Mesendoderm (in vitro differentiated cells): Measurements from ENCODE around the gene TEAD3.

Experiments
- DNase-seq: peaks from one replicate; pipeline ENCODE4 v3.0.0; 2013
- H2AK5ac ChIP-seq: 2 replicates; pipeline ENCODE4 v1.6.1; 2013; ENCODE audit warnings: low read length, inconsistent platforms
- H2BK120ac ChIP-seq: 2 replicates; pipeline ENCODE4 v1.6.1; 2013; ENCODE audit warnings: low read depth, mild to moderate bottlenecking, low read length, moderate library complexity, mixed read lengths
- H2BK15ac ChIP-seq: replicated peaks from 2 replicates; pipeline ENCODE4 v1.6.1; 2013; ENCODE audit warnings: low read depth, mild to moderate bottlenecking, moderate library complexity
- H2BK5ac ChIP-seq: 2 replicates; pipeline ENCODE4 v1.6.1; 2013; ENCODE audit warnings: low read length, inconsistent platforms
- H3K18ac ChIP-seq: 2 replicates; pipeline ENCODE4 v1.6.1; 2013; ENCODE audit warnings: mild to moderate bottlenecking, low read length, mixed read lengths
- H3K23ac ChIP-seq: one replicate; pipeline ENCODE4 v1.6.1; 2013; ENCODE audit warnings: low read length
- H3K27ac ChIP-seq: 2 replicates; pipeline ENCODE4 v1.5.1; 2013; ENCODE audit warnings: low read depth, mild to moderate bottlenecking, inconsistent platforms, low read length, moderate library complexity
- H3K27me3 ChIP-seq: 2 replicates; pipeline ENCODE4 v1.6.1; 2013; ENCODE audit warnings: low read length, control low read depth, mild to moderate bottlenecking, inconsistent platforms; ENCODE audit not compliant: insufficient read depth, poor library complexity
- H3K36me3 ChIP-seq: 2 replicates; pipeline ENCODE4 v1.6.1; 2013; ENCODE audit warnings: low read length, inconsistent platforms; ENCODE audit not compliant: control insufficient read depth, insufficient read depth
- H3K4ac ChIP-seq: one replicate; pipeline ENCODE4 v1.6.1; 2013; ENCODE audit warnings: low read depth, mild to moderate bottlenecking, low read length, moderate library complexity
- H3K4me1 ChIP-seq: 2 replicates; pipeline ENCODE4 v1.6.1; 2013; ENCODE audit warnings: low read depth, low read length, inconsistent platforms; ENCODE audit not compliant: control insufficient read depth
- H3K4me2 ChIP-seq: 2 replicates; pipeline ENCODE4 v1.6.1; 2013; ENCODE audit warnings: low read length
- H3K4me3 ChIP-seq: 2 replicates; pipeline ENCODE4 v1.5.1; 2013; ENCODE audit warnings: mild to moderate bottlenecking, low read length
- H3K56ac ChIP-seq: one replicate; pipeline ENCODE4 v1.6.1; 2013; ENCODE audit warnings: low read length
- H3K79me1 ChIP-seq: 2 replicates; pipeline ENCODE4 v1.6.1; 2013; ENCODE audit warnings: low read length, inconsistent platforms
- H3K79me2 ChIP-seq: 2 replicates; pipeline ENCODE4 v1.6.1; 2013; ENCODE audit warnings: mild to moderate bottlenecking, low read length; ENCODE audit not compliant: control insufficient read depth, insufficient read depth
- H3K9ac ChIP-seq: 2 replicates; pipeline ENCODE4 v1.6.1; 2013; ENCODE audit warnings: low read length, inconsistent platforms
- H4K5ac ChIP-seq: one replicate; pipeline ENCODE4 v1.6.1; 2013; ENCODE audit warnings: low read length
- H4K8ac ChIP-seq: one replicate; pipeline ENCODE4 v1.6.1; 2013; ENCODE audit warnings: low read depth, mild to moderate bottlenecking, control low read depth, low read length, moderate library complexity
- WGBS: extraction: QIAGEN DNeasy Blood & Tissue Kit; methylation state at CpG from one replicate; pipeline ENCODE4 v1.1.7; 2013; ENCODE audit warnings: low lambda C conversion rate, missing lambda C conversion rate; ENCODE audit not compliant: insufficient coverage; ENCODE audit errors: extremely low coverage; 5-methylcytosine and 5-hydroxymethylcytosine counted together

TEAD3 gene

GRCh38 chr6:35505999-35506412 is 9.1 kb upstream of the TEAD3 start:
- H2BK120ac ChIP-seq, result no peak overlapping the region
- H3K18ac ChIP-seq, result no peak overlapping the region
- H3K4ac ChIP-seq, result no peak overlapping the region
- no peak overlapping the region for H2AK5ac ChIP-seq
- H3K4me2 ChIP-seq, result no peak overlapping the region
- no peaks in the 10 kb centered on the region for H3K36me3 ChIP-seq
- no peak overlapping the region for H3K4me3 ChIP-seq
- no peak overlapping the region for H3K23ac ChIP-seq
- peaks cover 1% of the 10 kb centered on the region for H3K4me1 ChIP-seq
- no peaks in the 10 kb centered on the region for H3K79me1 ChIP-seq
- H3K27me3 ChIP-seq, result no peaks in the 10 kb centered on the region
- no peak for DNase-seq
- H4K5ac ChIP-seq, result no peak overlapping the region
- WGBS, result no CpG with 5 or more reads among the region's 21 CpGs
- H4K8ac ChIP-seq, result no peak overlapping the region
- peak overlapping the region; percentile 50 for H3K56ac ChIP-seq
- H3K9ac ChIP-seq, result peak overlapping the region; percentile 24
- H2BK5ac ChIP-seq, result no peak overlapping the region
- no peak overlapping the region for H3K27ac ChIP-seq
- H3K79me2 ChIP-seq, result no peaks in the 10 kb centered on the region
- H2BK15ac ChIP-seq, result no peak overlapping the region

GRCh38 chr6:35503534-35503933 is 6.7 kb upstream of the TEAD3 start:
- Histone ChIP-seq H3K36me3 (no peaks in the 10 kb centered on the region), H3K9ac (no peak overlapping the region)

GRCh38 chr6:35501784-35502183 is 4.9 kb upstream of the TEAD3 start:
- no peak overlapping the region for H3K4me3 ChIP-seq
- H3K36me3 ChIP-seq, result no peaks in the 10 kb centered on the region
- no peak overlapping the region for H2BK15ac ChIP-seq
- no peak overlapping the region for H3K4ac ChIP-seq
- no peak overlapping the region for H3K56ac ChIP-seq
- H3K27me3 ChIP-seq, result no peaks in the 10 kb centered on the region
- peaks cover 3% of the 10 kb centered on the region for H3K79me1 ChIP-seq
- peaks cover 9% of the 10 kb centered on the region for H3K4me1 ChIP-seq
- H3K27ac ChIP-seq, result no peak overlapping the region
- no peak for DNase-seq
- H2BK5ac ChIP-seq, result no peak overlapping the region
- H2AK5ac ChIP-seq, result no peak overlapping the region
- H4K5ac ChIP-seq, result no peak overlapping the region
- H3K4me2 ChIP-seq, result no peak overlapping the region
- no peak overlapping the region for H3K23ac ChIP-seq
- no peak overlapping the region for H4K8ac ChIP-seq
- WGBS, result no CpG with 5 or more reads among the region's 2 CpGs
- H3K18ac ChIP-seq, result no peak overlapping the region
- H3K9ac ChIP-seq, result no peak overlapping the region
- H3K79me2 ChIP-seq, result no peaks in the 10 kb centered on the region
- H2BK120ac ChIP-seq, result no peak overlapping the region

More at GRCh38 chr6:35503534-35503933, 6.7 kb upstream of the TEAD3 start:
- Histone ChIP-seq H2BK5ac (no peak overlapping the region), H3K23ac (no peak overlapping the region), H4K8ac (no peak overlapping the region), H3K56ac (no peak overlapping the region), H3K4ac (no peak overlapping the region), H3K18ac (no peak overlapping the region), H3K27ac (no peak overlapping the region), H3K4me2 (no peak overlapping the region), H3K4me3 (no peak overlapping the region), H2BK15ac (no peak overlapping the region), H3K79me2 (no peaks in the 10 kb centered on the region), H2BK120ac (no peak overlapping the region), H3K4me1 (peaks cover 7% of the 10 kb centered on the region), H2AK5ac (no peak overlapping the region), H3K79me1 (no peaks in the 10 kb centered on the region), H4K5ac (no peak overlapping the region), H3K27me3 (no peaks in the 10 kb centered on the region)
- no peak for DNase-seq
- no CpG with 5 or more reads among the region's 15 CpGs for WGBS

GRCh38 chr6:35500782-35501181 is 3.9 kb upstream of the TEAD3 start:
- no peak overlapping the region for H3K23ac ChIP-seq
- peak; percentile 80 for DNase-seq
- WGBS, result no CpG with 5 or more reads among the region's 6 CpGs

GRCh38 chr6:35499372-35499771 is 2.5 kb upstream of the TEAD3 start:
- DNase-seq, result no peak

More at GRCh38 chr6:35500782-35501181, 3.9 kb upstream of the TEAD3 start:
- no peaks in the 10 kb centered on the region for H3K36me3 ChIP-seq
- no peak overlapping the region for H3K4me2 ChIP-seq
- no peak overlapping the region for H3K4ac ChIP-seq
- H3K79me1 ChIP-seq, result peaks cover 3% of the 10 kb centered on the region
- H2BK5ac ChIP-seq, result no peak overlapping the region
- H3K56ac ChIP-seq, result no peak overlapping the region
- H2BK120ac ChIP-seq, result no peak overlapping the region
- H3K4me3 ChIP-seq, result no peak overlapping the region
- no peak overlapping the region for H3K18ac ChIP-seq
- no peak overlapping the region for H2AK5ac ChIP-seq
- no peak overlapping the region for H3K27ac ChIP-seq
- H4K5ac ChIP-seq, result no peak overlapping the region
- H3K4me1 ChIP-seq, result peaks cover 9% of the 10 kb centered on the region
- H2BK15ac ChIP-seq, result no peak overlapping the region
- no peak overlapping the region for H4K8ac ChIP-seq
- peak overlapping the region; percentile 8 for H3K9ac ChIP-seq
- no peaks in the 10 kb centered on the region for H3K27me3 ChIP-seq
- H3K79me2 ChIP-seq, result peaks cover 5% of the 10 kb centered on the region

GRCh38 chr6:35498422-35499067 is 1.7 kb upstream of the TEAD3 start:
- H4K5ac ChIP-seq, result no peak overlapping the region
- peak; percentile 63 for DNase-seq
- H2AK5ac ChIP-seq, result peak overlapping the region; percentile 57
- peak overlapping the region; percentile 99 for H3K56ac ChIP-seq
- peak overlapping the region; percentile 25 for H3K27ac ChIP-seq
- peak overlapping the region; percentile 0 for H2BK120ac ChIP-seq
- peak overlapping the region; percentile 76 for H3K4me2 ChIP-seq
- H3K18ac ChIP-seq, result peak overlapping the region; percentile 99
- H2BK15ac ChIP-seq, result no peak overlapping the region
- peaks cover 27% of the 10 kb centered on the region for H3K79me2 ChIP-seq
- H3K9ac ChIP-seq, result peak overlapping the region; percentile 93
- H3K23ac ChIP-seq, result peak overlapping the region; percentile 83
- H2BK5ac ChIP-seq, result peak overlapping the region; percentile 81
- H4K8ac ChIP-seq, result no peak overlapping the region
- H3K4me3 ChIP-seq, result peak overlapping the region; percentile 64
- peak overlapping the region; percentile 82 for H3K4ac ChIP-seq
- peaks cover 12% of the 10 kb centered on the region for H3K79me1 ChIP-seq
- no peaks in the 10 kb centered on the region for H3K36me3 ChIP-seq
- no peaks in the 10 kb centered on the region for H3K27me3 ChIP-seq
- WGBS, result no CpG with 5 or more reads among the region's 14 CpGs
- H3K4me1 ChIP-seq, result peaks cover 17% of the 10 kb centered on the region

More at GRCh38 chr6:35499372-35499771, 2.5 kb upstream of the TEAD3 start:
- Histone ChIP-seq H3K9ac (no peak overlapping the region), H4K8ac (no peak overlapping the region), H3K27ac (no peak overlapping the region), H3K36me3 (no peaks in the 10 kb centered on the region), H2BK5ac (no peak overlapping the region), H2BK120ac (no peak overlapping the region), H3K27me3 (no peaks in the 10 kb centered on the region), H3K18ac (no peak overlapping the region), H3K4me1 (peaks cover 9% of the 10 kb centered on the region), H2AK5ac (no peak overlapping the region), H4K5ac (no peak overlapping the region), H3K23ac (peak overlapping the region; percentile 0), H3K4me2 (no peak overlapping the region), H3K56ac (no peak overlapping the region), H3K79me1 (peaks cover 8% of the 10 kb centered on the region), H2BK15ac (no peak overlapping the region), H3K79me2 (peaks cover 19% of the 10 kb centered on the region), H3K4me3 (no peak overlapping the region), H3K4ac (no peak overlapping the region)
- WGBS, result no CpG with 5 or more reads among the region's 4 CpGs
